C1 segment of cervical spinal cord (tissue), 14 donors: ENCODE results near the gene KRTCAP2.

Source experiments
- DNase-seq, 14 donors: peaks; one replicate each; lab custom pipeline; 2025; lab: John Stamatoyannopoulos, UW

Gene KRTCAP2

GRCh38 chr1:155184351-155184811 lies 11.3 kb upstream of the KRTCAP2 start:
- no peak for DNase-seq

DNA sequence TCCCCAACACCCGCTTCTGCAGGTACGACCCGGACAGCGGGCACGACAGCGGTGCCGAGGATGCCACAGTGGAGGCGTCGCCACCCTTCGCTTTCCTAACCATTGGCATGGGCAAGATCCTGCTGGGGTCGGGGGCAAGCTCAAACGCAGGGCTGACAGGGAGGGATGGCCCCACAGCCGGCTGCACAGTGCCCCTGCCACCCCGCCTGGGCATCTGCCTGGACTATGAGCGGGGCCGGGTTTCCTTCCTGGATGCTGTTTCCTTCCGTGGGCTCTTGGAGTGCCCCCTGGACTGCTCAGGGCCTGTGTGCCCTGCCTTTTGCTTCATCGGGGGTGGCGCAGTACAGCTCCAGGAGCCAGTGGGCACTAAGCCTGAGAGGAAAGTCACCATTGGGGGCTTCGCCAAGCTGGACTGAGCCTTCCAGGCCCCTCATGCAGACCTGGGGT lies 10.7 kb upstream of the KRTCAP2 start:
- no peak for DNase-seq

- DNase-seq = no peak
These were observed 9.0 kb upstream of the KRTCAP2 start for GRCh38 chr1:155182052-155182550.

GRCh38 chr1:155181371-155182051 lies 8.4 kb upstream of the KRTCAP2 start:
- no peak for DNase-seq

- DNase-seq = no peak
These were observed 6.3 kb upstream of the KRTCAP2 start for GRCh38 chr1:155179112-155180031.

DNA sequence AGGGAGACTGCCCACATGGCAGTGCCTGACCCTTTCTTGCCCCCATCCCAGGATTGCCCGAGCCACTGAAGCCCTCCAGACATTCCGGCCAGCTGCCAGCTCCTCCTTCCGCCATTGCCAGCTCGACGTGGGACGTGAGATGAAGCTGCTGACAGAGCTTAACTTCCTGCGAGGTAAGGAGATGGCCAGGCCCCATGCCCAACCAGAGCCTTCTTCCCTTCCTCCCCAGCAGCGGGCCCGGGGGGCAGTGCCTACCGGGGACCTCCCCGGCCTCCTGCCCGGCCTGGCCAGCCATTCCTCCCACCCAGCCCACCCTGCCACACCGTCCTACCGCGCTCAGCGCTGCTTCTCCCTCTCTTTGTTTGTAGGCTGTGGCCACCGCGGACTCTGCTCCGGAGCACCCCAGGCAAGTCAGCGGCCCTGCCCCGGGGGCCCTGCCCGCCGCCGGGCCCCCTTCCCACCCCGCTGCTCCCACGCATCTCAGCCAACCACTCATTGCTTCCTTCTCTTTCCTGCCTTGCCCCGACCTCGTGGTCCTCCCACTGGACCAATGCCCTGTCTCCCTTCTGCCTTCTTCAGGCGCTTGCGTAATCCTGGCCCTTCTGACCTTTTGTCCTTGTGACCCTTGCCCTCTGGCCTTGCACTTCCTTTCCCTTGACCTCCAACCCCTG lies 5.5 kb upstream of the KRTCAP2 start:
- DNase-seq = no peak

- DNase-seq = no peak
These were observed 4.8 kb upstream of the KRTCAP2 start for GRCh38 chr1:155177918-155178281.

- no peak for DNase-seq
These were observed 4.3 kb upstream of the KRTCAP2 start for GRCh38 chr1:155177192-155177917.

GRCh38 chr1:155176544-155177071 lies 3.5 kb upstream of the KRTCAP2 start:
- peak in 11 of 14 donors; percentile 30 to 77 (median 64) for DNase-seq

- DNase-seq = no peak
These were observed 2.8 kb upstream of the KRTCAP2 start for GRCh38 chr1:155175927-155176371.

DNA sequence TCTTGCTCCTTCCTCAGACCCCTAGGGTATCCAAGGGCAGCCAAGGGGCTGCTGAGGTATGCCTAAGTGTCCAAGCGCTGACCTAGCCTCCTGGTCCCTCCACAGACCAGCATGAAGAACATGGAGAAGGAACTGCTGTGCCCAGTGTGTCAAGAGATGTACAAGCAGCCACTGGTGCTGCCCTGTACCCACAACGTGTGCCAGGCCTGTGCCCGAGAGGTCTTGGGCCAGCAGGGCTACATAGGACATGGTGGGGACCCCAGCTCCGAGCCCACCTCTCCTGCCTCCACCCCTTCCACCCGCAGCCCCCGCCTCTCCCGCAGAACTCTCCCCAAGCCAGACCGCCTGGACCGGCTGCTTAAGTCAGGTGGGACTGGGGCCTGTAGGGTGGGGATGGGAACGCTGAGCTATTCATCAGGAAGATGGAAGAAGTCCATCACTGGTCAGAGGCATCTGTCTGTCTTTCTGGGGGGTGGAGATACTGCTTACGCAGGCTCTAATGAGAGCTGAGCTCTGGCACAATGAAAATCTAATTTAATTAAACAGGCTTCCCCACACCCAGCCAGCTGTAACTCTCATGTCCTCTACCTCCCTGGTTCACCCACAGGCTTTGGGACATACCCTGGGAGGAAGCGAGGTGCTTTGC lies 2.3 kb upstream of the KRTCAP2 start:
- peak in 1 of 14 donors; percentile 27 for DNase-seq

DNA sequence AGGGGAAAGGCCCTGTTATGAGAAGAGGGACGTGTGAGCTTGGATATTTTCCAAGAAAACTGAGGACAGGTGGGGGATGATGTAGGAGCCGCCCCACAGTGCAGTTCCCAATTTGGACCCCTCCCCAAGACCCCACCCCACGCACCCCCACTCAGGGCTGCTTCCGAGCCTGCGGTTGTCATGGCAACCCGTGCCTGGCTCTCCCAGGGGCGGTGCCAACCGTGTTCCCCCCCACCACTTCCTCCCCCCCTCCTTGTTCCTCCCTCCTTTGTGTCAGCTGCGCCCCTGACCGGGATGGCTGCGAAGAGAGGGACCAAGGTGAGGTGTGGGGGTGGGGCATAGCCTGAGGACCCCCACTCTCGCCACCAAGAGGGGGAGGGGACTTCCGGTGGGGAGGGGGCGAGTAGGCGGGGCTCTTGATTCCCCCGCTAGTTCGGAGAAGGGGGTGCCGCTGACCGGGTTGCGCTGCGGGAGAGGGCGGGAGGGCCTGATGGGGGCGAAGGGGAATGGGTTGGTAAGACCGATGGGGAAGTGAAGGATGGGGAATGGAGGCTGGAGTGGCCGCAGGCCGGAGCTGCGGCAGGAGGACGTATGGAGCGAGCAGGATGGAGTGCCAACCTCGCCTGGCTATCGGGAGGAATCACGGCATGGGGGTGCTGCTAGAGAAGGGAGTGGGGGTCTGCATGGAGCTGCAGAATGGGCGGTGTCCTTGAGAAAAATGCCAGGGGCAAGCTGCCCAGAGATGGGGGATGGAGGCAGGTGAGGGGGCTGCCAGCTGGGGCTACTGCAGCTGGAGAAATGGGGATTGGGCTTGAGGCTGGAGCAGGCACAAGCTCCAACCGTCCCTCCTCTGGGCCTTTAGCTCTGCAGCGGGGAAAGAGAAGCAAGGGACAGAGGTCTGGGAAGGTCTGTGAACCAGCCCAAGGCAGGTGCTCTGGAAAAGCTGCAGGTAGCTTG lies 1.5 kb upstream of the KRTCAP2 start:
- peak in 5 of 14 donors; percentile 26 to 70 (median 46) for DNase-seq

DNA sequence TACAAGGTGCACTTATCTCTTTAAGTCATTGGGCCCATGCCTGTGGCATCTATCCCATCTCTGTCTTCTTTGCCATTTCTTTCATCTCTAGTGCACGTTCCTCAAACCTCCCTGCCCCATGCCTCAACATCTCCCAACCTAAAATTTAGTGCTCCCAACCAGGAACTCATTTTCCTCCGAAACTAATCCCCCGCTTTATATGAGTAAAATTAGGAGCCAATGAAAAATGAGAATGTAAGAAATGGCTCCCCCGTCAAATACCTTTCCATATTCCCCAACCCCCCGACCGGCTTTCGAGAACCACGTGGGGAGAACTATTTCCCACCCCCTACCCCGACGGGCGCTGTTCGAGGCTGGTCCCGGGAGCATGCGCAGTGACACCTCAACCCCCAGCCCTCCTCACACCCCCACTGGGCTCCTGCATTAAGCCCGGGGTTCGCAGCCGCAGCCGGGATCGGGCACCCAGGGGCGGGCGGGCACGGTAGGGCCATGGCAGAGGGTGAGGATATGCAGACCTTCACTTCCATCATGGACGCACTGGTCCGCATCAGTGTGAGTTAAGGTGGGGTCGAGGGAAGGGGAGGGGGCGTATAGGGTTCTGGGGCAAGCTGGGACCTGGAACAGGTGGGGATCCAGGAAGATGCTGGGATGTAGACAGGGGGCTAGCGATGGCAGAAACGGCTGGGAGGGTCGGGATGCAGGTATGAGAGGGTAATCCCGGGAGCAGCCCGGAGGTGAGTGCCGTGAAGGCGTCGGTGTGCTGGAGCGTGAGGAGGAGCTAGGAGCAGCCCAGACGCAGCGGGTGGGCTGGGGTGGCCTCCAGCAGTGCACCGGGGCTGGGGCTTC lies 597 bp upstream of the KRTCAP2 start, which contains the start of gene TRIM46:
TRIM46 (plus strand) TSS at position 372 of the 846 bp plus-strand sequence; CDS start at position 490, 118 bp downstream.
- peak in 8 of 14 donors; percentile 45 to 81 (median 54) for DNase-seq

GRCh38 chr1:155171836-155172731 lies 1.0 kb downstream of the KRTCAP2 start:
- DNase-seq = no peak

GRCh38 chr1:155170806-155171205 lies 2.3 kb downstream of the KRTCAP2 start:
- DNase-seq = no peak

DNA sequence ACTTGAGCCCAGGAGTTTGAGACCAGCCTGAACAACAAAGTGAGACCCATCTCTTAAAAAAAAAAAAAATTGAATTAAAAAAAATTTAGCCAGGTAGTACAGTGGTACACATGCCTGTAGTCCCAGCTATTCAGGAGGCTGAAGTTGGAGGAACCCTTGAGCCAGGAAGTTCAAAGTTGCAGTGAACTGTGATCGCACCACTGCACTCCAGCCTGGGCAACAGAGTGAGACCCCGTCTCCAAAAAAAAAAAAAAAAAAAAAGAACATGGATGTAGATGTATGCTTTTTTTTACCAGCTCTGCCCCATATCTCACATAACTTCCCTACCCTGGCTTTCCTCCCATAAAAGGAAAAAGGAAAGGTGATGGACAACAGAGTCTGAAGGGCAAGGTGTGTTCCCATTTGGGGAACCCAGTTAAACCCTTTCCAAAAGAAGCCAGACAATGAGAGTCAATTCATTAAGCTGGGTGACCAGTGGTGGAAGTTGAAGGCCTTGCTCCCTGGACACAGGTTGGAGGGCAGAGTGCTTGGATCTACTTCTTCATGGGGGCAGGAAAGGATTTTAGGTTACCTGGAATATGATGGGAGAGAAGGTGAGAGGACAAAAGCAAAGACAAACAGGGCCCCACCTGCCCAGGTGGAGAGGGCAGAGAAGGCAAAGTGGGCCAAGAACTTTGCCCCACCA lies 2.9 kb downstream of the KRTCAP2 start:
- DNase-seq = no peak
